ENCODE measurements around the gene GID8. TPM values are rescaled to one million over a fixed set of nuclear protein-coding genes. Genes with fewer than 3 reads are reported as not detected.

Gene GID8
- polyA plus RNA-seq, 1 of the 3 experiments (the other 2 are of a cell fraction) = 18.1 TPM

DNA sequence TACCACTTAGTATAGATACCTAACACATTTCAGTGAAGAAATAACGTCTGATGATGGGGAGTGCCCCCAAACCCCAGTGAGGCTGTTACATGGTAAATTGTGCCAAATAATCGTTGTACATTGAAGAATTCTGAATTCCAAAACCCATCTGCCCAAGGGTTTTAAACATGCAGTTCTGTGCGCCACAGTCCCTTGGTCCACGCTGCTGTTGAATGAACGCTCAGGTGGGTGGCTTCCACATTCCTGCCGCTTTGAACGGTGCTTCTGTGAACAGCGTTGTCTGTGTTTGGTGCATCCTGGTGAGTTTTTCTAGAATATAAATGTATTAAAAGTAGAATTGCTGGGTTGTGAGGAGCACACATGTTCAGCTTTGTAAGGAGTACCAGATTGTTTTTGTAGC lies 2.9 kb downstream of the GID8 start (continued):
- TF ChIP-seq, protein P1, sequence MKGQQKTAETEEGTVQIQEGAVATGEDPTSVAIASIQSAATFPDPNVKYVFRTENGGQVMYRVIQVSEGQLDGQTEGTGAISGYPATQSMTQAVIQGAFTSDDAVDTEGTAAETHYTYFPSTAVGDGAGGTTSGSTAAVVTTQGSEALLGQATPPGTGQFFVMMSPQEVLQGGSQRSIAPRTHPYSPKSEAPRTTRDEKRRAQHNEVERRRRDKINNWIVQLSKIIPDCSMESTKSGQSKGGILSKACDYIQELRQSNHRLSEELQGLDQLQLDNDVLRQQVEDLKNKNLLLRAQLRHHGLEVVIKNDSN (IDR thresholded peaks at IDR 0.05; ENCODE audit: borderline replicate concordance, low read depth) = no peak

DNA sequence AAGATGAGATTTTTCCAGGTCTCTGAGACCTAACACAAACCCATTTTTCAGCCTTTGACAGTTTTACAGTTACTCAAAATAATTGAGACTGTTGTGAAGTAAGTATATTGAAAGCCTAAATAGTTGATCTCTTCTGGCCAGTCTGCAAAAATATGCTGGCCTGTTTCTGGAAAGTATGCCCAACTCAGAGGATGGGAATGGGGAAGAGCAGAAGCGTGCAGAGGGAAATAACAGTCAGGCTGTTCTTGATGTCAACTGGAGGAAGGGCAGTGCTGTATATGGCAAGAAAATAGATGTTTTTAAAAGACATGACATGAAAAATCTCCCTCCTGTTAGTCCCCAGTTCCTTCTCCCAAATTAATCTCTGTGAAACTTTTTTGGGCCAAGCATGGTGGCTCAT lies 3.8 kb downstream of the GID8 start:
- POLR2A ChIA-PET = no interaction called here
- H3K4me3 ChIP-seq (ENCODE audit: low read depth in 2 of 2, low read length in 1 of 2) = no peak overlapping the region
- peaks cover 70% of the 10 kb centered on the region for H3K79me2 ChIP-seq (ENCODE audit: insufficient read depth)
- WGBS (ENCODE audit: low lambda C conversion rate) = 88% methylated on average over 1 of the region's 1 CpG
- peaks cover 11% of the 10 kb centered on the region for H3F3A ChIP-seq (replicated peaks; ENCODE audit: insufficient read depth)
- CTCF ChIA-PET = interaction anchor here (1.4 kb wide), 1 partner anchor 16 kb away, joined by 3 read pairs; the partner anchor contains the start of gene DIDO1
- H3K36me3 ChIP-seq (replicated peaks in 1 of 2; ENCODE audit: control insufficient read depth in 1 of 2, insufficient read depth in 2 of 2, low read length in 1 of 2) = peaks cover 43 to 46% of the 10 kb centered on the region in 2 experiments
- peaks cover 34% of the 10 kb centered on the region for H4K20me1 ChIP-seq (ENCODE audit: insufficient read depth)
- H2AFZ ChIP-seq (ENCODE audit: low read depth) = no peak overlapping the region
- no peaks in the 10 kb centered on the region for H3K9me3 ChIP-seq
- H3K27me3 ChIP-seq (ENCODE audit: insufficient read depth) = no peaks in the 10 kb centered on the region
- TF ChIP-seq RAD21 (IDR thresholded peaks at IDR 0.05; ENCODE audit: low read length) (no peak), TAF1 (IDR thresholded peaks at IDR 0.05; ENCODE audit: borderline replicate concordance, low read depth, low read length) (no peak), RCOR1 (IDR thresholded peaks at IDR 0.05; ENCODE audit: low read length) (no peak)
- no peak overlapping the region for H3K9ac ChIP-seq
- no peak for DNase-seq
- H3K27ac ChIP-seq (ENCODE audit: low read depth in 2 of 2, low read length in 1 of 2) = no peak overlapping the region
- H3K9me2 ChIP-seq = no peaks in the 10 kb centered on the region
- peaks cover 0 to 14% of the 10 kb centered on the region in 2 experiments; a peak in 3 of 4 replicates for H3K4me1 ChIP-seq (ENCODE audit: control insufficient read depth in 1 of 2, insufficient read depth in 2 of 2, low read depth in 1 of 2, low read length in 1 of 2)
- no peak overlapping the region for H3K4me2 ChIP-seq

DNA sequence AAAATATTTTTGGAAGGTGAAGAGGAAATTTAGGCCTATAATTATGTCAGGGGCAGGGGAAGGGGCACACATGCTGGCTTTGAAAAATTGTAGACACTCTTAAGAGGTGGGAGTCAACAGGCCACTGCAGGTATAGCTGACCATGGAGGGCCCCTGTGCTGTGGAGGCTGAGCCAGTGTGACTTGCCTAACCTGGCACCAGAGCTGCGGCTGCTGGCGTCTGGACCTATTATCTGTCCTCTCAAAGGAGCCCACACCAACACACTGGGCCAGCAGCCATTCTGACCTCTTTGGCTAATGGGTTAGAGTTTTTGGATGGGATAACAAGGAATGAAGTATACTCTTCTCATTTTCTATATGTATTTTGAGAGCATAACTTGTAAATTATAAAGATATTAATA lies 4.5 kb downstream of the GID8 start:
- Histone ChIP-seq H3K9ac (no peak overlapping the region), H3K27ac (ENCODE audit: low read depth in 2 of 2, low read length in 1 of 2) (no peak overlapping the region), H3K36me3 (replicated peaks in 1 of 2; ENCODE audit: control insufficient read depth in 1 of 2, insufficient read depth in 2 of 2, low read length in 1 of 2) (peaks cover 49 to 50% of the 10 kb centered on the region in 2 experiments), H3K79me2 (ENCODE audit: insufficient read depth) (peaks cover 64% of the 10 kb centered on the region), H3K9me3 (no peaks in the 10 kb centered on the region), H3K27me3 (ENCODE audit: insufficient read depth) (no peaks in the 10 kb centered on the region), H3K4me1 (ENCODE audit: control insufficient read depth in 1 of 2, insufficient read depth in 2 of 2, low read depth in 1 of 2, low read length in 1 of 2) (peaks cover 0 to 21% of the 10 kb centered on the region in 2 experiments; a peak in 3 of 4 replicates), H4K20me1 (ENCODE audit: insufficient read depth) (peaks cover 34% of the 10 kb centered on the region), H2AFZ (ENCODE audit: low read depth) (no peak overlapping the region), H3K4me3 (ENCODE audit: low read depth in 2 of 2, low read length in 1 of 2) (no peak overlapping the region), H3K4me2 (no peak overlapping the region), H3K9me2 (no peaks in the 10 kb centered on the region), H3F3A (replicated peaks; ENCODE audit: insufficient read depth) (peaks cover 5% of the 10 kb centered on the region)
- DNase-seq = no peak
- ChIA-PET CTCF (interaction anchor here (1.4 to 1.6 kb wide), 2 partner anchors 16 to 67 kb away, joined by 3 to 4 read pairs; partner anchors contain the start of gene DIDO1), POLR2A (no interaction called here)
- TF ChIP-seq RCOR1 (IDR thresholded peaks at IDR 0.05; ENCODE audit: low read length) (no peak), RXRA (IDR thresholded peaks at IDR 0.05; ENCODE audit: borderline replicate concordance, low read depth) (no peak), TCF12 (IDR thresholded peaks at IDR 0.05) (no peak), YY1 (IDR thresholded peaks at IDR 0.05; ENCODE audit: low read depth) (no peak)
- no CpG with 5 or more reads among the region's 2 CpGs for WGBS (ENCODE audit: low lambda C conversion rate)

DNA sequence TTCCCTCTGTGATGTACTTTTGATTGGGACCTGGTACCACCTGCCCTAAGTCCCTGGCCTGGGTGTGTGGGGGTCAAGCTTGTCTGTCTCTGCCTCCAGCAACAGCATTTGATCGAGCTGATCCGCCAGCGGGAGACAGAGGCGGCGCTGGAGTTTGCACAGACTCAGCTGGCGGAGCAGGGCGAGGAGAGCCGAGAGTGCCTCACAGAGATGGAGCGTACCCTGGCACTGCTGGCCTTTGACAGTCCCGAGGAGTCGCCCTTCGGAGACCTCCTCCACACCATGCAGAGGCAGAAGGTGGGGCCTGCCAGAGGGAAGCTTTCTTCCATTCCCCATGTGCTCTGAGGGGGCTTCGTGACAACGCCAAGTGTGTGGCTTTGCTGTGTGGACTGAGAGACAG lies 5.4 kb downstream of the GID8 start:
- Histone ChIP-seq H4K20me1 (ENCODE audit: insufficient read depth) (peaks cover 34% of the 10 kb centered on the region), H3K9me2 (no peaks in the 10 kb centered on the region), H3K4me1 (ENCODE audit: control insufficient read depth in 1 of 2, insufficient read depth in 2 of 2, low read depth in 1 of 2, low read length in 1 of 2) (peaks cover 0 to 26% of the 10 kb centered on the region in 2 experiments; a peak in 3 of 4 replicates), H3K4me3 (ENCODE audit: low read depth in 2 of 2, low read length in 1 of 2) (no peak overlapping the region), H3K79me2 (ENCODE audit: insufficient read depth) (peaks cover 59% of the 10 kb centered on the region), H2AFZ (ENCODE audit: low read depth) (no peak overlapping the region), H3K36me3 (replicated peaks in 1 of 2; ENCODE audit: control insufficient read depth in 1 of 2, insufficient read depth in 2 of 2, low read length in 1 of 2) (peaks cover 56 to 59% of the 10 kb centered on the region in 2 experiments), H3K27me3 (ENCODE audit: insufficient read depth) (no peaks in the 10 kb centered on the region), H3K9me3 (no peaks in the 10 kb centered on the region), H3K9ac (no peak overlapping the region), H3K27ac (ENCODE audit: low read depth in 2 of 2, low read length in 1 of 2) (no peak overlapping the region), H3K4me2 (no peak overlapping the region), H3F3A (replicated peaks; ENCODE audit: insufficient read depth) (peaks cover 3% of the 10 kb centered on the region)
- no peak for DNase-seq
- 100% methylated on average over 11 of the region's 14 CpGs for WGBS (ENCODE audit: low lambda C conversion rate)
- TF ChIP-seq GATA2 (CRISPR knock-in tag; IDR thresholded peaks at IDR 0.05) (no peak), EP300 (IDR thresholded peaks at IDR 0.05; ENCODE audit: borderline replicate concordance in 1 of 2, low read depth in 1 of 2, low read length in 1 of 2) (no peak)
- POLR2A ChIA-PET = interaction anchor here (0.8 kb wide), 1 partner anchor 1436 kb away, joined by 3 read pairs; no protein-coding TSS in a partner anchor
- CTCF ChIA-PET = interaction anchor here (1.2 to 1.6 kb wide), 3 partner anchors 35 to 66 kb away, joined by 3 to 4 read pairs (median 3); no protein-coding TSS in a partner anchor

All from SK-N-SH (cell line).